Measurements from ENCODE around the gene KIF18B. TPM values are rescaled to one million over a fixed set of nuclear protein-coding genes. Genes with fewer than 3 reads are reported as not detected.

Gene KIF18B
- total and polyA plus RNA-seq, 2 of the 8 experiments (the other 6 are each of a cell fraction or from before 2014, with no cell fraction given): 39.0 to 59.4 TPM

GRCh38 chr17:44959821-44960531 is 12.4 kb upstream of the KIF18B start (continued):
- TF ChIP-seq SIN3A (conservative IDR thresholded peaks at IDR 0.05 in 1 of 2, IDR thresholded peaks at IDR 0.05 in 1 of 2; ENCODE audit: low read depth in 1 of 2, low read length in 2 of 2): no peak
